SK-N-SH treated with all-trans-retinoic acid at 6 μM for 48 hours (cell line): ENCODE measurements around the gene GAL.

ENCODE experiments used
- ARNTL ChIP-seq: fragments of 450-650 bp; formaldehyde crosslinking; IDR thresholded peaks from 2 replicates; pipeline ENCODE4 v1.5.0; 2020; ENCODE audit warnings: low read depth, mild to moderate bottlenecking, moderate library complexity, borderline replicate concordance
- CREB5 ChIP-seq: fragments of 250-450 bp; sonication (Bioruptor Pico); IDR thresholded peaks from 2 replicates; pipeline ENCODE4 v1.5.1; 2020; ENCODE audit warnings: low read depth, mild to moderate bottlenecking, moderate library complexity
- CSDC2 ChIP-seq: fragments of 250-450 bp; sonication (Bioruptor Pico); IDR thresholded peaks from 2 replicates; pipeline ENCODE4 v1.5.0; 2020; ENCODE audit warnings: mild to moderate bottlenecking, moderate library complexity
- ESRRG ChIP-seq: fragments of 250-450 bp; sonication (Bioruptor Pico); IDR thresholded peaks from 2 replicates; pipeline ENCODE4 v1.6.1; 2021; ENCODE audit warnings: mild to moderate bottlenecking
- PATZ1 ChIP-seq: fragments of 250-450 bp; sonication (Bioruptor Pico); IDR thresholded peaks from 2 replicates; pipeline ENCODE4 v1.8.0; 2020; ENCODE audit warnings: mild to moderate bottlenecking, moderate library complexity, borderline replicate concordance
- PPARA ChIP-seq: fragments of 250-450 bp; sonication (Bioruptor Pico); IDR thresholded peaks from 2 replicates; pipeline ENCODE4 v1.5.0; 2020; ENCODE audit warnings: mild to moderate bottlenecking, borderline replicate concordance
- RARB ChIP-seq: fragments of 250-450 bp; sonication (Bioruptor Pico); IDR thresholded peaks from 2 replicates; pipeline ENCODE4 v1.8.0; 2021; ENCODE audit warnings: mild to moderate bottlenecking, moderate library complexity
- SNAI2 ChIP-seq: fragments of 250-450 bp; sonication (Bioruptor Pico); IDR thresholded peaks from 2 replicates; pipeline ENCODE4 v1.5.0; 2020; ENCODE audit warnings: mild to moderate bottlenecking, moderate library complexity
- TCF4 ChIP-seq: fragments of 250-450 bp; sonication (Bioruptor Pico); IDR thresholded peaks from 2 replicates; pipeline ENCODE4 v1.8.0; 2021; ENCODE audit warnings: mild to moderate bottlenecking, moderate library complexity, borderline replicate concordance
- ZFP3 ChIP-seq: fragments of 250-450 bp; sonication (Bioruptor Pico); IDR thresholded peaks from 2 replicates; pipeline ENCODE4 v1.5.0; 2020; ENCODE audit warnings: mild to moderate bottlenecking, moderate library complexity
- ZNF565 ChIP-seq: fragments of 450-650 bp; formaldehyde crosslinking; conservative IDR thresholded peaks from 2 replicates; pipeline ENCODE4 v1.5.0; 2020; ENCODE audit warnings: low read depth, mild to moderate bottlenecking, moderate library complexity
- ZNF70 ChIP-seq: fragments of 450-650 bp; formaldehyde crosslinking; IDR thresholded peaks from 2 replicates; pipeline ENCODE4 v1.5.0; 2020; ENCODE audit warnings: mild to moderate bottlenecking, moderate library complexity

- TF ChIP-seq CSDC2 (CRISPR knock-in tag) (no peak), ZFP3 (CRISPR knock-in tag) (no peak), TCF4 (CRISPR knock-in tag) (no peak), PATZ1 (CRISPR knock-in tag) (no peak), ESRRG (no peak), ARNTL (CRISPR knock-in tag) (no peak), ZNF565 (CRISPR knock-in tag) (no peak), RARB (CRISPR knock-in tag) (no peak), ZNF70 (CRISPR knock-in tag) (no peak), SNAI2 (CRISPR knock-in tag) (no peak), CREB5 (CRISPR knock-in tag) (no peak), PPARA (no peak)
Observed at GRCh38 chr11:68735125-68735524, 50.8 kb downstream of the GAL start.
